ENCODE results near the gene AP5B1.

The AP5B1 gene

DNA sequence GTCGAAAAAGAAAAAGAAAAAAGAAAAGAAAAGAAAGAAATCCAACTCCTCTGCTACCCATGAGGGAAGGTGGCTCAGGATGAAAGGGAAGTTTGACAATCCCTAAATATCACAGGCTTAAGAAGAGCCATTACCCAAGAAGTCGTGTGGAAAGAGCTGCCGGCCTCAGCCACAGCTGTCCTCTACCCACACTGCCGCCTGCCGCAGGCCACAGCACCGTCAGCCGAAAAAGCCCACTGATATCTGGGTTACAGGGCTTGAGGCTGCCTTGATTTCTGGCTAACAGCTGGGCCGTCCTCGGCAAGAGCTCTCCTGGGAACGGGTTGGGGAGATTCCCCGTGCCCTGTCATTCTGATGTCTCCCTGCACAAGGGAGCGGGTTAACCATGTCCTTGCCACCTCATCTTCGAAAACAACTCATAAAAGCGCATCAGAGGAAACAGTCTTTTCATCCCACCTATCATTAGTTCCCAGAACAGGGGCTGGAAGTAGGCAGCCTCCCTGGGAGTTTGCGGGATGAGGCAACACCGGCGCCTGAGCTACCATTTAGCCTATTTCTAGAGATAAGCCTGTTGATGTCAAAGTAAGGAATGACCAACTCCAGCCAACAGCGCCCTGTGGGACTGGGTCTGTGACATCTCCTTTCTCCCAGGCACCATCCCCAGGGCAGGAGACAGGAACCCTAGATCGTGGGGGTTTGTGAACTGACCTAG is 31.1 kb upstream of the AP5B1 start:
- no peak for DNase-seq (ENCODE audit: extremely low spot score)
- ChIA-PET POLR2A (no interaction called here), CTCF (interaction anchor here (0.9 to 3.8 kb wide), 7 partner anchors 9 to 211 kb away, joined by 3 to 27 read pairs (median 3); no protein-coding TSS in a partner anchor)
- TF ChIP-seq, protein P1, sequence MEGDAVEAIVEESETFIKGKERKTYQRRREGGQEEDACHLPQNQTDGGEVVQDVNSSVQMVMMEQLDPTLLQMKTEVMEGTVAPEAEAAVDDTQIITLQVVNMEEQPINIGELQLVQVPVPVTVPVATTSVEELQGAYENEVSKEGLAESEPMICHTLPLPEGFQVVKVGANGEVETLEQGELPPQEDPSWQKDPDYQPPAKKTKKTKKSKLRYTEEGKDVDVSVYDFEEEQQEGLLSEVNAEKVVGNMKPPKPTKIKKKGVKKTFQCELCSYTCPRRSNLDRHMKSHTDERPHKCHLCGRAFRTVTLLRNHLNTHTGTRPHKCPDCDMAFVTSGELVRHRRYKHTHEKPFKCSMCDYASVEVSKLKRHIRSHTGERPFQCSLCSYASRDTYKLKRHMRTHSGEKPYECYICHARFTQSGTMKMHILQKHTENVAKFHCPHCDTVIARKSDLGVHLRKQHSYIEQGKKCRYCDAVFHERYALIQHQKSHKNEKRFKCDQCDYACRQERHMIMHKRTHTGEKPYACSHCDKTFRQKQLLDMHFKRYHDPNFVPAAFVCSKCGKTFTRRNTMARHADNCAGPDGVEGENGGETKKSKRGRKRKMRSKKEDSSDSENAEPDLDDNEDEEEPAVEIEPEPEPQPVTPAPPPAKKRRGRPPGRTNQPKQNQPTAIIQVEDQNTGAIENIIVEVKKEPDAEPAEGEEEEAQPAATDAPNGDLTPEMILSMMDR (IDR thresholded peaks at IDR 0.05; ENCODE audit: control extremely low read depth, extremely low read depth, low read depth, missing control alignments) = no peak

DNA sequence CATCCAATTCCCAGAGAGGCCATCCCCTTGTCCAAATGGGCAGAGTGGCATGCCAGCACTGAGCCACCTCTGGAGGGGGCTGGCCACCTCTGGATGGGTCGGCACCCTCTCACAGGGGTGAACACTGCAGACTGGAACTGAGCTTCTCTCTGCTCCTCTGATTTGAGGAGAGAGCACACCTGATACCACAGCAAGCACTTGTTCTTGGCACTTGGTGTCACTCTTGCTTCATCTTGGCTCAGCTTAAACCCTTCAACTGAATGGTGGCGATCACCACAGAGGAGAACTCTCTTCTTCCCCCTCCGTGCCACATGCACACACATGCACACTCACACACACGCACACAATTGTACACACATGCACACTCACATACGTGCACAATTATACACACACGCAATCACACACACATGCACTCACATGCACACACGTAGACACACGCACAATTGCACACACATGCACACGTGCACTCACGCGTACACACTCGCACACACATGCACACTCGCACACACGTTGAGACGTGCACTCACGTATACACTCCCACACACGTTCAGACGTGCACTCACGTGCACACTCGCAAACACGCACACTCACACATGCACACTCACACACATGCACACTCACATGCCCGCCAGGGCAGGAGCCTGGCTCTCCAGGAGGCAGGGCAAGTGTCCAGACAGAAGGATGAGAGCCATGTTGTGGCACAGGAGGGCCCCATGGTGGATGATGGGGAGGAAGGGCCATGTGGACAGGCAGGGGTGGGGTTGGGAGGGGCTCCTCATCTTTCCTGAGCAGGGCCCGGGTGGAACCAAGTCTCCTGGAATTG is 29.5 kb upstream of the AP5B1 start:
- CTCF ChIA-PET = interaction anchor here (0.7 to 3.9 kb wide), 4 partner anchors 7 to 39 kb away, joined by 3 to 32 read pairs (median 16); no protein-coding TSS in a partner anchor
- POLR2A ChIA-PET = no interaction called here
- DNase-seq (ENCODE audit: extremely low spot score) = no peak
- TF ChIP-seq, protein P1 (IDR thresholded peaks at IDR 0.05; ENCODE audit: control extremely low read depth, extremely low read depth, low read depth, missing control alignments) = no peak

DNA sequence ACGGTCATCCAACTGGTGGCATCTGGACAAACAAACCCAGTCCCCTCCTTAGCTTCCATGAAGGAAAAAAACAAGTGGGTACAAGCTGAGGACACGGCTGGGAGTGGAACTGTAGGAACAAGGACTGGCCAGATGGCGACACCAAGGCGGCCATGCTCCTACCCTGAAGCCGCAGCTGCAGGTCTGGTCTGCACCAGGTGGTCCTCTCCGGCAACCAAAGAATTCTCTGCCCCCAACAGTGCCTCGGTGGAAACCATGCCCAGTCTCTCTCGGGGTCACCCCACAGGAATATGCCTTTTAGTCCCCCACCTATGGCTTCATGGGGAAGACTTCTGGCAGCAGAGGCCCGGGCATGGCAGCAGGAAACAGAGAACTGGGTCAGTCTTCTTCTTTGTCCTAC is 28.7 kb upstream of the AP5B1 start:
- DNase-seq (ENCODE audit: extremely low spot score) = no peak
- TF ChIP-seq, protein P1 (IDR thresholded peaks at IDR 0.05; ENCODE audit: control extremely low read depth, extremely low read depth, low read depth, missing control alignments) = no peak
- ChIA-PET CTCF (interaction anchor here (0.7 to 3.9 kb wide), 3 partner anchors 8 to 39 kb away, joined by 3 to 32 read pairs (median 4); no protein-coding TSS in a partner anchor), POLR2A (no interaction called here)

DNA sequence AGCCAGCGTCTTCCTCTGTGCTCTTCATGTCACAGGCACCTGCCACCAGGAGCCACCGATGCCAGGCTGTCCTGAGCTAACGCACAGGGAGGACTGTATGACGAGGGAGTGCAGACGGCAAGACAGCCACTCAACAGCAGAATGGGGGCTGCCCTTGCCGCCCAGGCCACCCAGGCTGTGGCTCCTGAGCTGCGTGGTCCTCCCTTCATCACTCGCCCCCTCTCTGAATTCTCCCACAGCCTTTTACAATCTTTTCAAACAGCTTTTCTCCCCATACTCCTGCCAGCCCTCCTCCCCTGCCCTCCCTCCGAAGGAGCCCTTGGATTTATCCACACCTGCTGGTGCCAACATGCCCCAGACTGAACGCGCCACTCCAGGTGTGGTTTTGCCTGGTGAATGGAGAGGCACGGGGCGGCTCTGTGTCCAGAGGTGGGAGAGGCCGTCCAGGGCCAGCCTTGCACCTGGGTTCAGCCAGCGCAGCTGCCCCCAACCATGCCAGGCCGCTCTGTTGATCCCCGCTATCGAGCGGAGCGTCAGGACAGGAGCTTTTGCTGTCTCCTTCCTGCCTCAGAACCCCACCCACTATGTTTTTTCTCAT is 28.1 kb upstream of the AP5B1 start:
- POLR2A ChIA-PET = no interaction called here
- TF ChIP-seq, protein P1 (IDR thresholded peaks at IDR 0.05; ENCODE audit: control extremely low read depth, extremely low read depth, low read depth, missing control alignments) = no peak

DNA sequence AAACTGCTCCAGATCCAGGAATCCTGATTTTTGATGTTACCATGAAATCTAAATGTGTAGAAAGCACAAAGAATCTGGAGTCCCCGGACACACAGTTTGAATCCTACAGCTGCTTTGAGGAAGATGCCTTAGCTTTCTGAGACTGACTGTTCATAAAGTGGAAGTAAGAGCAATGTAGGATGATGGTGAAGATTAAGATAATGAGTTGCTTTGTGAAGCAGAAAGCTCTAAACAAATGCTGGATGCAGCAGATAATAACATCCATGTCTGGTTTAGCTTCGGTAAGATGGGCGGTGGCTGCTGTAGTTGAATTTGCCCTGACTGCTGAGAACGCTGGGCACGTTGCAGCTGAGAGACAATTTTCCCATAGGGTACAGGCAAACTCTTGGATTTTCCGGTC is 26.2 kb upstream of the AP5B1 start:
- no peak for DNase-seq (ENCODE audit: extremely low spot score)
- TF ChIP-seq, protein P1 (IDR thresholded peaks at IDR 0.05; ENCODE audit: control extremely low read depth, extremely low read depth, low read depth, missing control alignments) = no peak
- CTCF ChIA-PET = interaction anchor here (1.3 to 3.9 kb wide), 3 partner anchors 11 to 27 kb away, joined by 3 to 32 read pairs (median 10); no protein-coding TSS in a partner anchor
- POLR2A ChIA-PET = interaction anchor here (0.6 kb wide), 1 partner anchor 728 kb away, joined by 5 read pairs; no protein-coding TSS in a partner anchor

More for the DNA sequence above, 28.1 kb upstream of the AP5B1 start:
- CTCF ChIA-PET = interaction anchor here (1.0 to 3.9 kb wide), 6 partner anchors 9 to 97 kb away, joined by 3 to 32 read pairs (median 4); no protein-coding TSS in a partner anchor
- no peak for DNase-seq (ENCODE audit: extremely low spot score)

Measured in GM10248 (cell line).